ENCODE measurements around the gene RAB3GAP1. TPM values are rescaled to one million over a fixed set of nuclear protein-coding genes. Genes with fewer than 3 reads are reported as not detected.

RAB3GAP1 gene
- polyA plus RNA-seq, 1 donor (not counting 4 experiments of a cell fraction or from before 2014, with no cell fraction given), result 41.6 TPM

- DNase-seq (ENCODE audit: low read depth, low spot score), result no peak
- no peak for FAIRE-seq
- H3K9me3 ChIP-seq (ENCODE audit: control insufficient read depth, low read depth, low read length), result no peaks in the 10 kb centered on the region
- H3K9ac ChIP-seq (ENCODE audit: control insufficient read depth, extremely low read depth, insufficient read depth, low read length), result no peak overlapping the region
- no peaks in the 10 kb centered on the region for H3K27me3 ChIP-seq (ENCODE audit: control insufficient read depth, extremely low read depth, insufficient read depth, low read length)
- H4K20me1 ChIP-seq (ENCODE audit: control insufficient read depth, extremely low read depth, insufficient read depth, low read length), result no peaks in the 10 kb centered on the region
- dilution Hi-C loops (cut with MboI; ENCODE audit: extremely low pct_ligation_motif_present, low sequenced_read_pairs), result no loop called here
- H3K79me2 ChIP-seq (ENCODE audit: control insufficient read depth, insufficient read depth, low read length), result no peaks in the 10 kb centered on the region
- H3K27ac ChIP-seq (ENCODE audit: control insufficient read depth, insufficient read depth, low read length), result no peak overlapping the region
- no peaks in the 10 kb centered on the region for H3K9me1 ChIP-seq (ENCODE audit: control insufficient read depth, extremely low read depth, insufficient read depth, low read length)
- no peak overlapping the region for H3K4me2 ChIP-seq (ENCODE audit: control insufficient read depth, extremely low read depth, insufficient read depth, low read depth, low read length)
- H2AFZ ChIP-seq (ENCODE audit: control insufficient read depth, low read length), result no peak overlapping the region
- no peak overlapping the region for H3K4me3 ChIP-seq (ENCODE audit: control insufficient read depth in 2 of 3, extremely low read depth in 1 of 3, insufficient read depth in 2 of 3, low read depth in 1 of 3, low read length in 3 of 3)
- no peaks in the 10 kb centered on the region for H3K4me1 ChIP-seq (ENCODE audit: control insufficient read depth, extremely low read depth, insufficient read depth, low read length)
- no peaks in the 10 kb centered on the region for H3K36me3 ChIP-seq (ENCODE audit: control insufficient read depth in 2 of 2, extremely low read depth in 1 of 2, insufficient read depth in 2 of 2, low read length in 2 of 2)
- TF ChIP-seq CTCF (optimal IDR thresholded peaks at IDR 0.05 in 1 of 3, IDR thresholded peaks at IDR 0.05 in 1 of 3, conservative IDR thresholded peaks at IDR 0.05 in 1 of 3; ENCODE audit: extremely low read depth in 1 of 3, insufficient read depth in 2 of 3, low read length in 3 of 3) (no peak), EZH2 (IDR thresholded peaks at IDR 0.05; ENCODE audit: low read length) (no peak)
Measured at GRCh38 chr2:135198481-135198880, 146.4 kb downstream of the RAB3GAP1 start.

- Histone ChIP-seq H3K27me3 (ENCODE audit: control insufficient read depth, extremely low read depth, insufficient read depth, low read length) (no peaks in the 10 kb centered on the region), H3K9ac (ENCODE audit: control insufficient read depth, extremely low read depth, insufficient read depth, low read length) (no peak overlapping the region), H3K4me1 (ENCODE audit: control insufficient read depth, extremely low read depth, insufficient read depth, low read length) (no peaks in the 10 kb centered on the region), H3K4me2 (ENCODE audit: control insufficient read depth, extremely low read depth, insufficient read depth, low read depth, low read length) (no peak overlapping the region), H3K9me3 (ENCODE audit: control insufficient read depth, low read depth, low read length) (no peaks in the 10 kb centered on the region), H3K79me2 (ENCODE audit: control insufficient read depth, insufficient read depth, low read length) (no peaks in the 10 kb centered on the region), H3K27ac (ENCODE audit: control insufficient read depth, insufficient read depth, low read length) (no peak overlapping the region), H3K36me3 (ENCODE audit: control insufficient read depth in 2 of 2, extremely low read depth in 1 of 2, insufficient read depth in 2 of 2, low read length in 2 of 2) (peaks cover 0 to 2% of the 10 kb centered on the region in 2 experiments), H3K4me3 (ENCODE audit: control insufficient read depth in 2 of 3, extremely low read depth in 1 of 3, insufficient read depth in 2 of 3, low read depth in 1 of 3, low read length in 3 of 3) (no peak overlapping the region), H3K9me1 (ENCODE audit: control insufficient read depth, extremely low read depth, insufficient read depth, low read length) (no peaks in the 10 kb centered on the region), H4K20me1 (ENCODE audit: control insufficient read depth, extremely low read depth, insufficient read depth, low read length) (no peaks in the 10 kb centered on the region), H2AFZ (ENCODE audit: control insufficient read depth, low read length) (no peak overlapping the region)
- no peak for FAIRE-seq
- DNase-seq (ENCODE audit: low read depth, low spot score), result no peak
- dilution Hi-C loops (cut with MboI; ENCODE audit: extremely low pct_ligation_motif_present, low sequenced_read_pairs), result no loop called here
- TF ChIP-seq CTCF (optimal IDR thresholded peaks at IDR 0.05 in 1 of 3, IDR thresholded peaks at IDR 0.05 in 1 of 3, conservative IDR thresholded peaks at IDR 0.05 in 1 of 3; ENCODE audit: extremely low read depth in 1 of 3, insufficient read depth in 2 of 3, low read length in 3 of 3) (no peak), EZH2 (IDR thresholded peaks at IDR 0.05; ENCODE audit: low read length) (no peak)
Measured at GRCh38 chr2:135202751-135203150, 150.7 kb downstream of the RAB3GAP1 start.

Data from keratinocyte (primary cell).